Right lobe of liver (tissue), 6 donors: ENCODE measurements around the gene PPARG. TPM values are rescaled to one million over a fixed set of nuclear protein-coding genes. Genes with fewer than 3 reads are reported as not detected.

Experiments used
- ATAC-seq, 4 donors: fragments of 200-7000 bp; cut with Tn5 transposase; one replicate each; pipeline ENCODE4 v1.9.1; 2020; ENCODE audit warnings: mild to moderate bottlenecking in 4 of 4, moderate library complexity in 4 of 4
- DNase-seq, 3 donors: peaks; one replicate each; pipeline ENCODE4 v3.0.0-alpha.2; 2020
- H3K27ac ChIP-seq, 3 donors: fragments of 200-600 bp; one replicate each; pipeline ENCODE4 v1.8.0; 2022
- H3K27me3 ChIP-seq, 2 donors: fragments of 200-600 bp; one replicate each; pipeline ENCODE4 v1.8.0; 2022
- H3K36me3 ChIP-seq, 4 donors: fragments of 200-600 bp; sonication (generic) in 1 of 4; one replicate each; pipeline versions ENCODE4 v1.5.1 to v1.8.0; 2017 to 2022; ENCODE audit warnings: control low read depth in 1 of 4
- H3K4me1 ChIP-seq, 4 donors: fragments of 200-600 bp; sonication (generic) in 1 of 4; one replicate each; pipeline versions ENCODE4 v1.5.1 to v1.8.0; 2017 to 2022; ENCODE audit warnings: control low read depth in 1 of 4
- H3K4me3 ChIP-seq, 3 donors: fragments of 200-600 bp; one replicate each; pipeline ENCODE4 v1.8.0; 2022
- H3K9me3 ChIP-seq, 4 donors: fragments of 200-600 bp; sonication (generic) in 1 of 4; one replicate each; pipeline versions ENCODE4 v1.5.1 to v1.8.0; 2017 to 2022; ENCODE audit warnings: control low read depth in 1 of 4
- POLR2A ChIP-seq: fragments of 450-650 bp; IDR thresholded peaks from one replicate; pipeline ENCODE4 v1.6.1; 2017; ENCODE audit warnings: antibody characterized with exemption, mild to moderate bottlenecking
- WGBS: methylation state at CpG from one replicate; pipeline ENCODE4 v1.1.6; 2018; ENCODE audit warnings: low coverage, low lambda C conversion rate; ENCODE audit not compliant: insufficient coverage; ENCODE audit errors: missing lambda C conversion rate; 5-methylcytosine and 5-hydroxymethylcytosine counted together
- intact Hi-C, 2 donors: fragments of 100-400 bp; cut with DNase I; formaldehyde crosslinking; loops; one replicate each; pipeline versions ENCODE4 v1.11.2 to v1.14.1; 2022
- total RNA-seq, 6 experiments: library from RNA; depleted of rRNA in 2 of 6; stranded (reverse); fragments of >200 nt in 2 of 6; fragmentation: NEBNext Ultra II Directional in 3 of 6; extraction: Animal tissue kit (Norgen Biotek cat#: 25700) in 3 of 6; gene quantifications; one replicate each; pipeline versions ENCODE4 v1.1.0 to v1.2.4, GENCODE V29; 2016 to 2023
- TF ChIP-seq, protein P1 (sequence below), 4 donors: fragments of 200-600 bp in 3 of 4; fragments of 450-650 bp in 1 of 4; IDR thresholded peaks; one replicate each; pipeline versions ENCODE4 v1.5.1 to v1.8.0; 2016 to 2022; ENCODE audit warnings: antibody characterized with exemption in 4 of 4, mild to moderate bottlenecking in 2 of 4
- donor health status: DM: no; HTN: yes; CAD: no.
- donor health status: DM: no; HTN: no; CAD: no.
- donor health status: DM: no; HTN: no; CAD: no.
- donor health status: DM: no; HTN: yes; CAD: no.
- donor health status: DM: no; HTN: yes; CAD: no.

The PPARG gene
- total RNA-seq, 6 experiments from 2014 or later: 4.9 to 15.8 (median 10.8) TPM

GRCh38 chr3:12338595-12339546 is 50.0 kb downstream of the PPARG start:
- peak; percentile 60 to 87 (median 68) for ATAC-seq
- H3K27me3 ChIP-seq: no peaks in the 10 kb centered on the region
- 61% methylated on average over 5 of the region's 5 CpGs for WGBS
- no peaks in the 10 kb centered on the region for H3K36me3 ChIP-seq
- no peaks in the 10 kb centered on the region for H3K9me3 ChIP-seq
- TF ChIP-seq, protein P1, sequence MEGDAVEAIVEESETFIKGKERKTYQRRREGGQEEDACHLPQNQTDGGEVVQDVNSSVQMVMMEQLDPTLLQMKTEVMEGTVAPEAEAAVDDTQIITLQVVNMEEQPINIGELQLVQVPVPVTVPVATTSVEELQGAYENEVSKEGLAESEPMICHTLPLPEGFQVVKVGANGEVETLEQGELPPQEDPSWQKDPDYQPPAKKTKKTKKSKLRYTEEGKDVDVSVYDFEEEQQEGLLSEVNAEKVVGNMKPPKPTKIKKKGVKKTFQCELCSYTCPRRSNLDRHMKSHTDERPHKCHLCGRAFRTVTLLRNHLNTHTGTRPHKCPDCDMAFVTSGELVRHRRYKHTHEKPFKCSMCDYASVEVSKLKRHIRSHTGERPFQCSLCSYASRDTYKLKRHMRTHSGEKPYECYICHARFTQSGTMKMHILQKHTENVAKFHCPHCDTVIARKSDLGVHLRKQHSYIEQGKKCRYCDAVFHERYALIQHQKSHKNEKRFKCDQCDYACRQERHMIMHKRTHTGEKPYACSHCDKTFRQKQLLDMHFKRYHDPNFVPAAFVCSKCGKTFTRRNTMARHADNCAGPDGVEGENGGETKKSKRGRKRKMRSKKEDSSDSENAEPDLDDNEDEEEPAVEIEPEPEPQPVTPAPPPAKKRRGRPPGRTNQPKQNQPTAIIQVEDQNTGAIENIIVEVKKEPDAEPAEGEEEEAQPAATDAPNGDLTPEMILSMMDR (IDR thresholded peaks at IDR 0.05): no peak
- TF ChIP-seq POLR2A: no peak
- intact Hi-C loops: no loop called here
- H3K4me3 ChIP-seq: no peak overlapping the region
- peak overlapping the region in 1 of 3 donors; percentile 10 for H3K27ac ChIP-seq
- no peak for DNase-seq
- peaks cover 0 to 16% (median 4%) of the 10 kb centered on the region in 4 donors for H3K4me1 ChIP-seq

GRCh38 chr3:12339701-12340480 is 51.0 kb downstream of the PPARG start:
- intact Hi-C loops: no loop called here
- peaks cover 0 to 16% (median 4%) of the 10 kb centered on the region in 4 donors for H3K4me1 ChIP-seq
- H3K36me3 ChIP-seq: no peaks in the 10 kb centered on the region
- TF ChIP-seq, protein P1 (IDR thresholded peaks at IDR 0.05): no peak
- no peak for TF ChIP-seq POLR2A
- WGBS: 78% methylated on average over 5 of the region's 5 CpGs
- ATAC-seq (no peak), DNase-seq (no peak)
- no peak overlapping the region for H3K4me3 ChIP-seq
- no peaks in the 10 kb centered on the region for H3K9me3 ChIP-seq
- H3K27ac ChIP-seq: no peak overlapping the region
- no peaks in the 10 kb centered on the region for H3K27me3 ChIP-seq

GRCh38 chr3:12340506-12340905 is 51.6 kb downstream of the PPARG start:
- DNase-seq (no peak), ATAC-seq (no peak)
- WGBS: 97% methylated on average over 2 of the region's 2 CpGs
- peaks cover 0 to 2% (median 0%) of the 10 kb centered on the region in 4 donors for H3K9me3 ChIP-seq
- TF ChIP-seq, protein P1 (IDR thresholded peaks at IDR 0.05): no peak
- no peak for TF ChIP-seq POLR2A
- H3K36me3 ChIP-seq: no peaks in the 10 kb centered on the region
- H3K27ac ChIP-seq: no peak overlapping the region
- peaks cover 0 to 16% (median 4%) of the 10 kb centered on the region in 4 donors for H3K4me1 ChIP-seq
- intact Hi-C loops: no loop called here
- H3K4me3 ChIP-seq: no peak overlapping the region
- H3K27me3 ChIP-seq: no peaks in the 10 kb centered on the region

GRCh38 chr3:12342151-12342550 is 53.3 kb downstream of the PPARG start:
- TF ChIP-seq, protein P1 (IDR thresholded peaks at IDR 0.05): no peak
- TF ChIP-seq POLR2A: no peak
- H3K9me3 ChIP-seq: peaks cover 0 to 2% (median 0%) of the 10 kb centered on the region in 4 donors
- DNase-seq (no peak), ATAC-seq (no peak)
- H3K4me3 ChIP-seq: no peak overlapping the region
- intact Hi-C loops: no loop called here
- no peaks in the 10 kb centered on the region for H3K36me3 ChIP-seq
- no peak overlapping the region for H3K27ac ChIP-seq
- H3K27me3 ChIP-seq: no peaks in the 10 kb centered on the region
- peaks cover 0 to 16% (median 4%) of the 10 kb centered on the region in 4 donors for H3K4me1 ChIP-seq
